H1 (cell line): ENCODE measurements around the gene PBX1. TPM values are rescaled to one million over a fixed set of nuclear protein-coding genes. Genes with fewer than 3 reads are reported as not detected.
"Not testable (repeated sequence)": the region's sequence is repeated elsewhere in the genome, so short reads cannot be mapped to it uniquely, and the experiment has no call there.

ENCODE experiments used
- CTCF ChIA-PET: fragments of 300-600 bp; sonication (Branson Sonifier 250); formaldehyde crosslinking; loops from one replicate; lab custom pipeline; 2021; ENCODE audit not compliant: partially characterized antibody; lab: Charles Lee
- POLR2A ChIA-PET: fragments of 300-600 bp; sonication (Branson Sonifier 250); formaldehyde crosslinking; loops from one replicate; lab custom pipeline; 2021; ENCODE audit warnings: inconsistent platforms; ENCODE audit not compliant: partially characterized antibody; lab: Charles Lee
- DNase-seq, 2 experiments: peaks; one replicate each; pipeline versions ENCODE4 v3.0.0 to v3.0.0-alpha.2; 2010 to 2022; ENCODE audit warnings: low spot score in 2 of 2, low read depth in 1 of 2, mixed read lengths in 1 of 2
- FAIRE-seq: peaks from 2 replicates; lab custom pipeline; 2011; peaks lifted over from hg19 to GRCh38; lab: Jason Lieb, UNC
- H2AFZ ChIP-seq: 2 replicates; pipeline ENCODE4 v1.8.1; 2012; ENCODE audit warnings: low read length, inconsistent platforms
- H2AK5ac ChIP-seq: 2 replicates; pipeline ENCODE4 v1.6.1; 2013; ENCODE audit warnings: low read depth, low read length
- H2BK120ac ChIP-seq: replicated peaks from 2 replicates; pipeline ENCODE3; 2013; ENCODE audit warnings: low read depth, low read length, inconsistent platforms
- H2BK12ac ChIP-seq: 2 replicates; pipeline ENCODE4 v1.6.1; 2013; ENCODE audit warnings: low read depth, low read length
- H2BK15ac ChIP-seq: 2 replicates; pipeline ENCODE4 v1.6.1; 2013; ENCODE audit warnings: low read length
- H2BK20ac ChIP-seq: 2 replicates; pipeline ENCODE4 v1.6.1; 2013; ENCODE audit warnings: low read length
- H2BK5ac ChIP-seq: 2 replicates; pipeline ENCODE4 v1.6.1; 2013; ENCODE audit warnings: low read depth, low read length
- H3K14ac ChIP-seq: 2 replicates; pipeline ENCODE4 v1.6.1; 2013; ENCODE audit warnings: inconsistent platforms; ENCODE audit not compliant: insufficient read length
- H3K18ac ChIP-seq: 2 replicates; pipeline ENCODE4 v1.6.1; 2013; ENCODE audit warnings: low read length; ENCODE audit errors: extremely low read depth
- H3K23ac ChIP-seq: 2 replicates; pipeline ENCODE4 v1.6.1; 2013; ENCODE audit warnings: inconsistent platforms; ENCODE audit not compliant: insufficient read length
- H3K23me2 ChIP-seq: 2 replicates; pipeline ENCODE4 v1.6.1; 2013; ENCODE audit warnings: low read depth, low read length
- H3K27ac ChIP-seq: 2 replicates; pipeline ENCODE4 v1.6.1; 2011; ENCODE audit warnings: low read depth, low read length, inconsistent platforms
- H3K27me3 ChIP-seq, 4 experiments: replicated peaks in 1 of 4; 1 replicate in 1 of 4; 2 replicates in 3 of 4; pipeline versions ENCODE4 v1.6.1 to v1.8.1; 2011 to 2013; ENCODE audit warnings: low read length in 3 of 4, mild to moderate bottlenecking in 3 of 4, inconsistent platforms in 2 of 4, mixed read lengths in 2 of 4, moderate library complexity in 1 of 4; ENCODE audit not compliant: control insufficient read depth in 3 of 4, insufficient read depth in 3 of 4; ENCODE audit errors: extremely low read depth in 1 of 4
- H3K36me3 ChIP-seq, 4 experiments: 2 replicates each; pipeline versions ENCODE4 v1.6.1 to v1.8.1; 2011 to 2013; ENCODE audit warnings: mild to moderate bottlenecking in 4 of 4, low read length in 3 of 4, moderate library complexity in 2 of 4, control low read depth in 1 of 4, inconsistent platforms in 1 of 4; ENCODE audit not compliant: insufficient read depth in 4 of 4, control insufficient read depth in 2 of 4
- H3K4ac ChIP-seq: replicated peaks from 2 replicates; pipeline ENCODE3; 2013; ENCODE audit warnings: low read length, low read depth, mixed read lengths, inconsistent platforms; ENCODE audit not compliant: insufficient read length
- H3K4me1 ChIP-seq, 4 experiments: replicated peaks in 1 of 4; 1 replicate in 1 of 4; 2 replicates in 3 of 4; pipeline versions ENCODE4 v1.6.1 to v1.8.1; 2011 to 2013; ENCODE audit warnings: low read length in 3 of 4, inconsistent platforms in 2 of 4, mixed read lengths in 1 of 4; ENCODE audit not compliant: insufficient read depth in 4 of 4, control insufficient read depth in 3 of 4
- H3K4me2 ChIP-seq, 2 experiments: 2 replicates each; pipeline versions ENCODE4 v1.6.1 to v1.8.1; 2011 to 2013; ENCODE audit warnings: low read depth in 2 of 2, low read length in 2 of 2, control low read depth in 1 of 2, inconsistent platforms in 1 of 2, mild to moderate bottlenecking in 1 of 2; ENCODE audit not compliant: insufficient read depth in 1 of 2
- H3K4me3 ChIP-seq, 4 experiments: fragments of 200-600, 300-600 bp in 1 of 4; sonication (generic), shearing (Covaris generic), sonication (Bioruptor Twin) in 1 of 4; 2 replicates each; pipeline versions ENCODE4 v1.5.1 to v1.8.1; 2011 to 2016; ENCODE audit warnings: low read length in 4 of 4, low read depth in 3 of 4, control low read depth in 2 of 4, inconsistent platforms in 2 of 4, mild to moderate bottlenecking in 2 of 4, mixed read lengths in 1 of 4, moderate library complexity in 1 of 4; ENCODE audit not compliant: insufficient read depth in 2 of 4; ENCODE audit errors: extremely low read depth in 1 of 4
- H3K56ac ChIP-seq: replicated peaks from 2 replicates; pipeline ENCODE3; 2013; ENCODE audit warnings: low read depth, mild to moderate bottlenecking, mixed read lengths, low read length, inconsistent platforms; ENCODE audit not compliant: insufficient read length
- H3K79me1 ChIP-seq: 2 replicates; pipeline ENCODE4 v1.6.1; 2013; ENCODE audit warnings: low read depth, low read length, control low read depth
- H3K79me2 ChIP-seq, 2 experiments: 2 replicates each; pipeline versions ENCODE4 v1.6.1 to v1.8.1; 2012 to 2013; ENCODE audit warnings: low read length in 2 of 2, mild to moderate bottlenecking in 2 of 2, inconsistent platforms in 1 of 2; ENCODE audit not compliant: insufficient read depth in 2 of 2, control insufficient read depth in 1 of 2
- H3K9ac ChIP-seq, 4 experiments: replicated peaks in 1 of 4; 1 replicate in 1 of 4; 2 replicates in 3 of 4; pipeline versions ENCODE4 v1.6.1 to v1.8.1; 2011 to 2013; ENCODE audit warnings: low read depth in 3 of 4, low read length in 3 of 4, control low read depth in 2 of 4, mild to moderate bottlenecking in 2 of 4, moderate library complexity in 2 of 4, inconsistent platforms in 1 of 4; ENCODE audit errors: extremely low read depth in 1 of 4
- H3K9me3 ChIP-seq, 2 experiments: 2 replicates each; pipeline versions ENCODE4 v1.6.1 to v1.8.1; 2012 to 2013; ENCODE audit warnings: mild to moderate bottlenecking in 2 of 2, moderate library complexity in 2 of 2, control low read depth in 1 of 2, inconsistent platforms in 1 of 2, low read depth in 1 of 2, low read length in 1 of 2, mixed read lengths in 1 of 2; ENCODE audit not compliant: insufficient read depth in 2 of 2
- H4K20me1 ChIP-seq, 2 experiments: replicated peaks in 1 of 2; 2 replicates each; pipeline versions ENCODE3 to v1.8.1; 2011 to 2013; ENCODE audit warnings: inconsistent platforms in 2 of 2, low read length in 2 of 2, mild to moderate bottlenecking in 1 of 2; ENCODE audit not compliant: insufficient read depth in 2 of 2, control insufficient read depth in 1 of 2
- H4K5ac ChIP-seq: 2 replicates; pipeline ENCODE4 v1.6.1; 2013; ENCODE audit warnings: low read length, low read depth, mixed read lengths, inconsistent platforms; ENCODE audit not compliant: insufficient read length
- H4K8ac ChIP-seq: 2 replicates; pipeline ENCODE4 v1.8.0; 2013; ENCODE audit warnings: mild to moderate bottlenecking, moderate library complexity, low read length, inconsistent platforms; ENCODE audit not compliant: insufficient read depth; ENCODE audit errors: extremely low read depth
- H4K91ac ChIP-seq: replicated peaks from 2 replicates; pipeline ENCODE3; 2013; ENCODE audit warnings: low read length, mixed read lengths, inconsistent platforms; ENCODE audit not compliant: insufficient read length
- CBX8 ChIP-seq: fragments of 300-800, 300-1000 bp; sonication (generic); IDR thresholded peaks from 2 replicates; pipeline ENCODE4 v1.7.1; 2016; ENCODE audit warnings: low read depth, low read length, borderline replicate concordance
- GABPA ChIP-seq: IDR thresholded peaks from 2 replicates; pipeline ENCODE4 v1.6.1; 2011; ENCODE audit warnings: mild to moderate bottlenecking, low read length, moderate library complexity, borderline replicate concordance; ENCODE audit not compliant: insufficient read depth
- GTF2F1 ChIP-seq: IDR thresholded peaks from 2 replicates; pipeline ENCODE4 v1.6.1; 2012; ENCODE audit warnings: low read depth, low read length, improper control_type of control experiment, borderline replicate concordance
- JUN ChIP-seq: IDR thresholded peaks from 2 replicates; pipeline ENCODE4 v1.6.1; 2011; ENCODE audit warnings: low read depth, mild to moderate bottlenecking, improper control_type of control experiment, low read length
- MAFK ChIP-seq: IDR thresholded peaks from 2 replicates; pipeline ENCODE4 v1.6.1; 2012; ENCODE audit warnings: low read depth, mild to moderate bottlenecking, improper control_type of control experiment, low read length
- RNF2 ChIP-seq: fragments of 200-900, 300-1000 bp; sonication (generic); IDR thresholded peaks from 2 replicates; pipeline ENCODE4 v1.7.1; 2016; ENCODE audit warnings: borderline replicate concordance, low read depth, mild to moderate bottlenecking, antibody characterized with exemption, low read length; ENCODE audit not compliant: poor library complexity, severe bottlenecking; ENCODE audit errors: missing control alignments
- SP1 ChIP-seq: IDR thresholded peaks from 2 replicates; pipeline ENCODE4 v1.6.1; 2011; ENCODE audit warnings: low read depth, low read length
- TAF1 ChIP-seq: IDR thresholded peaks from 2 replicates; pipeline ENCODE4 v1.6.1; 2011; ENCODE audit warnings: mild to moderate bottlenecking, low read depth, low read length
- TAF7 ChIP-seq: optimal IDR thresholded peaks from 2 replicates; pipeline ENCODE3; 2011; ENCODE audit warnings: low read depth, mild to moderate bottlenecking, inconsistent platforms, low read length, moderate library complexity, borderline replicate concordance
- WGBS, 2 experiments: shearing (Covaris generic) in 1 of 2; methylation state at CpG; one replicate each; pipeline versions ENCODE4 v1.1.6 to v1.1.7; 2013 to 2015; ENCODE audit warnings: low lambda C conversion rate in 2 of 2, mixed read lengths in 2 of 2, inconsistent platforms in 1 of 2, low coverage in 1 of 2, missing lambda C conversion rate in 1 of 2; ENCODE audit not compliant: insufficient replicate concordance in 2 of 2, insufficient coverage in 1 of 2, insufficient read length in 1 of 2; ENCODE audit errors: extremely low coverage in 1 of 2, missing lambda C conversion rate in 1 of 2; 5-methylcytosine and 5-hydroxymethylcytosine counted together
- polyA plus RNA-seq, 7 experiments: library from polyadenylated mRNA; depleted of rRNA in 3 of 7; stranded (reverse) in 5 of 7; unstranded in 2 of 7; fragments of >200 nt in 5 of 7; fragments of 200-250 nt in 2 of 7; gene quantifications; 1 replicate in 5 of 7; 2 replicates in 1 of 7; 4 replicates in 1 of 7; pipeline versions ENCODE4 v1.2.1 to v1.2.3, GENCODE V29; 2011 to 2013; ENCODE audit warnings: missing spikeins in 2 of 7, mixed read lengths in 2 of 7
- total RNA-seq: library from RNA; stranded (reverse); fragmentation: NEBNext Ultra II Directional; extraction: Animal tissue kit (Norgen Biotek cat#: 25700); gene quantifications from 2 replicates; pipeline ENCODE4 v1.2.1, GENCODE V29; 2021

Gene PBX1
- total and polyA plus RNA-seq, 2 of the 8 experiments (the other 6 are each of a cell fraction or from before 2014, with no cell fraction given) = 87.4 to 124 TPM

DNA sequence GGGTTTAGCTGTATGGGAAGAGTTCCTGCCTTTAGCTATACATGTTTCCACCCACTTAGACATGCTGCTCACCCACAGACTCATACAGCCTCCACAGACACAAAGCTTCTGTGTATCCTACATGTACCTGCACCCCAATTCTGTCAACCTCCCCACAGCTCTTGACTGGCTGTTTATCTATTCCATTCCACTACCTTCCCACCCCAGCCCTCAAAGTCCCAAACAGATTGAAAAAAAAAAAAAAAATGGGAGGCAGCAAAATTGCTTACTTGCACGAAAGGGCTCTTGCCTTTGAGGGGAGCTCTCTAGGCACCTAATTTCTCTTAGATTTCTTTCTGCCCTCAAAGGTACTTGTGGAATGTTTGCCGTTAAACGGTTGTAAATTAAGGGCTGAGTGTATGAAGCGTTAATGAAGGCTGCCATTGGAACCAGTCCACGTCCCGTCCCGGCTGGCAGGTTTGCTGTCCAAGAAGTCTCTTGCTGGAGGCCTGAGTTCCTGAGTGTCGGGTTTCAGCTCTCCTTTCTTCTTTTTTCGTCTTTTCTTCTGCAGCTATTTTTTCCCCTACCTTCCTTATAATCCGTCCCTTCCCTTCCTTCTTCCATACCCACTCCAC, 43.6 kb downstream of the PBX1 start (continued):
- TF ChIP-seq JUN (no peak), SP1 (no peak), MAFK (peak; percentile 26; the same call in 1 of the 2 replicates), GTF2F1 (no peak), CBX8 (no peak), GABPA (no peak), TAF7 (no peak), RNF2 (no peak), TAF1 (0 out of 2 replicates have a peak, but pooled peaks have one; percentile 11)

DNA sequence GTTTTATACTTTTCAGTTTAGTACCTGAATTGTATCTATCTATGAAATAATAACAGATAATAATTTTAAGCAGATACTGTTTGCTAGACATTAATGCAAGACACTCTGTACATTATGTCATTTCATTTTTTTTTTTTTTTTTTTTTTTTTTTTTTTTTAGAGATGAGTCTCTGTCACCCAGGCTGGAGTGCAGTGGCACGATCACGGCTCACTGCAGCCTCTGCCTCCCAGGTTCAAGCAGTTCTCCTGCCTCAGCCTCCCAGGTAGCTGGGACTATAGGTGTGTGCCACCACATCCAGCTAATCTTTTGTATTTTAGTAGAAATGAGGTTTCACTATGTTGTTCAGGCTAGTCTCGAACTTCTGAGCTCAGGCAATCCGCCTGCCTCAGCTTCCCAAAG, 44.8 kb downstream of the PBX1 start:
- not testable (repeated sequence) for H2BK15ac ChIP-seq, H3K9me3 ChIP-seq, H3K36me3 ChIP-seq, H3K14ac ChIP-seq, H3K23ac ChIP-seq, H2BK5ac ChIP-seq, H4K8ac ChIP-seq, H2AK5ac ChIP-seq, H4K5ac ChIP-seq, H3K18ac ChIP-seq, H3K23me2 ChIP-seq, H3K4me2 ChIP-seq, H2BK12ac ChIP-seq, FAIRE-seq, H2AFZ ChIP-seq, H3K27me3 ChIP-seq, H3K4ac ChIP-seq, DNase-seq, H3K4me3 ChIP-seq, H4K91ac ChIP-seq, H3K56ac ChIP-seq, H3K9ac ChIP-seq, H3K79me1 ChIP-seq, H3K27ac ChIP-seq, H2BK20ac ChIP-seq, H2BK120ac ChIP-seq
- ChIA-PET POLR2A (interaction anchor here (1.4 to 3.1 kb wide), 4 partner anchors 9 to 45 kb away, joined by 3 to 15 read pairs (median 8); partner anchors contain the start of gene PBX1), CTCF (interaction anchor here (0.7 to 2.3 kb wide), 4 partner anchors 10 to 183 kb away, joined by 3 to 8 read pairs (median 3); no protein-coding TSS in a partner anchor)
- Histone ChIP-seq H3K79me2 (peaks cover 7 to 74% of the 10 kb centered on the region in 2 experiments; a peak in 3 of 4 replicates), H4K20me1 (peaks cover 11 to 15% of the 10 kb centered on the region in 2 experiments), H3K4me1 (peaks cover 17 to 46% (median 42%) of the 10 kb centered on the region in 4 experiments)
- WGBS, 2 experiments = 85% methylated on average over 4 of the region's 4 CpGs; no CpG with 5 or more reads in 1 of the 2 experiments
